ENCODE data around the gene FBXO31. TPM values are rescaled to one million over a fixed set of nuclear protein-coding genes. Genes with fewer than 3 reads are reported as not detected.

The FBXO31 gene
- 6.9 TPM for polyA plus RNA-seq (2013)

- POLR2A ChIA-PET = interaction anchor here (1.0 to 2.3 kb wide), 3 partner anchors 9 to 66 kb away, joined by 3 to 7 read pairs (median 3); partner anchors contain the start of gene MAP1LC3B
- WGBS (ENCODE audit: insufficient coverage) = under 1% methylated on average over 64 of the region's 92 CpGs
- CTCF ChIA-PET = interaction anchor here (1.5 to 2.0 kb wide), 2 partner anchors 10 to 60 kb away, joined by 5 to 9 read pairs; no protein-coding TSS in a partner anchor
- Histone ChIP-seq H3K27me3 (replicated peaks in 2 of 5; ENCODE audit: control insufficient read depth in 4 of 5, insufficient read depth in 5 of 5, low read length in 4 of 5) (no peaks in the 10 kb centered on the region), H3K9me3 (ENCODE audit: control extremely low read depth in 1 of 5, control insufficient read depth in 4 of 5, insufficient read depth in 2 of 5, low read depth in 1 of 5, low read length in 4 of 5) (no peaks in the 10 kb centered on the region), H3K27ac (ENCODE audit: insufficient read depth in 1 of 2, low read depth in 1 of 2, low read length in 2 of 2, poor library complexity in 1 of 2, severe bottlenecking in 2 of 2) (peak within 1 kb of the TSS in 1 of 2 experiments; percentile 25), H3K36me3 (ENCODE audit: control insufficient read depth in 4 of 4, insufficient read depth in 4 of 4, low read length in 3 of 4) (no peaks in the 10 kb centered on the region), H3K4me1 (ENCODE audit: control extremely low read depth in 1 of 4, control insufficient read depth in 4 of 4, insufficient read depth in 4 of 4, low read length in 3 of 4) (peaks cover 14 to 43% (median 29%) of the 10 kb centered on the region in 4 experiments), H3K4me3 (ENCODE audit: control insufficient read depth in 1 of 7, extremely low read depth in 1 of 7, insufficient read depth in 4 of 7, low read depth in 2 of 7, low read length in 6 of 7) (peak within 1 kb of the TSS; percentile 54 to 87 (median 79))
- DNase-seq = peak; percentile 87 to 94 (median 94)
Measured at GRCh38 chr16:87383505-87384161, at the start of gene FBXO31. FBXO31 (minus strand) TSS chr16:87383776; CDS start chr16:87383744, 32 bp downstream.

- peaks cover 4 to 30% (median 24%) of the 10 kb centered on the region in 4 experiments for H3K4me1 ChIP-seq (ENCODE audit: control extremely low read depth in 1 of 4, control insufficient read depth in 4 of 4, insufficient read depth in 4 of 4, low read length in 3 of 4)
- CTCF ChIA-PET = interaction anchor here (1.0 to 1.4 kb wide), 2 partner anchors 17 to 21 kb away, joined by 3 to 4 read pairs; no protein-coding TSS in a partner anchor
- peaks cover 7 to 16% (median 12%) of the 10 kb centered on the region in 4 experiments for H3K36me3 ChIP-seq (ENCODE audit: control insufficient read depth in 4 of 4, insufficient read depth in 4 of 4, low read length in 3 of 4)
- no peaks in the 10 kb centered on the region for H3K9me3 ChIP-seq (ENCODE audit: control extremely low read depth in 1 of 5, control insufficient read depth in 4 of 5, insufficient read depth in 2 of 5, low read depth in 1 of 5, low read length in 4 of 5)
- H3K4me3 ChIP-seq (ENCODE audit: control insufficient read depth in 1 of 7, extremely low read depth in 1 of 7, insufficient read depth in 4 of 7, low read depth in 2 of 7, low read length in 6 of 7) = no peak overlapping the region
- no peak overlapping the region for H3K27ac ChIP-seq (ENCODE audit: insufficient read depth in 1 of 2, low read depth in 1 of 2, low read length in 2 of 2, poor library complexity in 1 of 2, severe bottlenecking in 2 of 2)
- POLR2A ChIA-PET = no interaction called here
- no peaks in the 10 kb centered on the region for H3K27me3 ChIP-seq (replicated peaks in 2 of 5; ENCODE audit: control insufficient read depth in 4 of 5, insufficient read depth in 5 of 5, low read length in 4 of 5)
- WGBS (ENCODE audit: insufficient coverage) = over 99% methylated on average over 11 of the region's 15 CpGs
- no peak for DNase-seq
Measured at GRCh38 chr16:87432330-87432915, 48.8 kb upstream of the FBXO31 start.

DNA sequence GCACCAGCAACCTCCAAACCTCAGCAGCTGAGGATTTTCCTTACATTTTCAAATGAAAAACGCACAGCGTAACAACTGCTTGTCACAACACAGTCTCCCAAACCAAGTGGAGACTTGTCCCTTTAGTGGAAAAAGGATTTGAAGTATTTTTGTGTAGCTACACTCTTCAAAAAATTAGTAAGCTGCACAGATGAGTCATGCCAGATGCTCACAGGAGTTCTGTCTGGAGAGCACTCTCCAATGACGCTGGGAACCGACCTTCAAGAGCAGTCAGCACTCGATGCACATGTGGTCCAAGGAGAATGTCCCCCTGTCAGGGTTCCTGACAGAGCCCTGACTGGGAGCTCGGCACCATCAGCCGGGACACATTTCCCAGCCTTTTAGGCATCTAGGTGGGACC is 48.4 kb upstream of the FBXO31 start:
- ChIA-PET CTCF (interaction anchor here (1.0 kb wide), 1 partner anchor 22 kb away, joined by 3 read pairs; no protein-coding TSS in a partner anchor), POLR2A (no interaction called here)
- Histone ChIP-seq H3K27ac (ENCODE audit: insufficient read depth in 1 of 2, low read depth in 1 of 2, low read length in 2 of 2, poor library complexity in 1 of 2, severe bottlenecking in 2 of 2) (no peak overlapping the region), H3K4me1 (ENCODE audit: control extremely low read depth in 1 of 4, control insufficient read depth in 4 of 4, insufficient read depth in 4 of 4, low read length in 3 of 4) (peaks cover 4 to 30% (median 24%) of the 10 kb centered on the region in 4 experiments), H3K27me3 (replicated peaks in 2 of 5; ENCODE audit: control insufficient read depth in 4 of 5, insufficient read depth in 5 of 5, low read length in 4 of 5) (no peaks in the 10 kb centered on the region), H3K4me3 (ENCODE audit: control insufficient read depth in 1 of 7, extremely low read depth in 1 of 7, insufficient read depth in 4 of 7, low read depth in 2 of 7, low read length in 6 of 7) (no peak overlapping the region), H3K9me3 (ENCODE audit: control extremely low read depth in 1 of 5, control insufficient read depth in 4 of 5, insufficient read depth in 2 of 5, low read depth in 1 of 5, low read length in 4 of 5) (no peaks in the 10 kb centered on the region), H3K36me3 (ENCODE audit: control insufficient read depth in 4 of 4, insufficient read depth in 4 of 4, low read length in 3 of 4) (peaks cover 7 to 16% (median 12%) of the 10 kb centered on the region in 4 experiments)
- DNase-seq = no peak
- 100% methylated on average over 5 of the region's 7 CpGs for WGBS (ENCODE audit: insufficient coverage)

DNA sequence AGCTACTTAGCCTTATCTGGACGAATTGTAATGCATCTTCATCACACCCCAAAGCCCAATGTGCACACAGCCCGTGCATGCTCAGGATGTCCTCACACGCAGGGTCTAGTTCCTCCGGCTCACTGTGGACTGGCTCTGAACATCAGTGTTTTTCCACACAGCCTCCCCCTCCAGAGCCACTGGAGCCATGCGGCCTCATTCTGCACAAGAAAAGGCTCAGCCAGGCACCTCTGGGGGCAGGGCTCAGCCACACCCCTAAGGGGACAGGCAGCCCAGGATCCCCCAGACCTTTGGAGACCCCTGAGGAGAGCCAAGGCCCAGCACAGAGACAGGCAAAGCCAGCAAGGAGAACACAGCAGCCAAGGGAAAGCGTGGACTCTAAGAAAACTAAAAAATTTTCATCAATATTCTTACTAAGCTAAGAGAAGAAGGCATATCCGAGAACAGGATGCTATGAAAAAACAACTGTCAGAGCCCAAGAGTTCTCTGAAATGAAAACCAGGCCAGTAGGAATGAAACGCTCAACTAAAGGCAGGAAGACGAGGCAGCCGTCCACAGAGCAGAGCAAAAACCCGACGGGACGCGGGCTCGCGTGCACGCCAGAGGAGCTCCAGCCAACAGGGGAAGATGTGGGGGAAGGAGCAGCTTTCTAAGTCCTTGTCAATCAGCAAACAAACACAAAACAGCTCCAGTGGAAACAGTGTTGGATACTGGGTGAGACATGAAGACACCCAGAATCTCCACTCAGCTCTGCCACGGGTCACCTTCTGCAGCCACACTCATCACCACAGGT is 43.0 kb upstream of the FBXO31 start:
- H3K36me3 ChIP-seq (ENCODE audit: control insufficient read depth in 4 of 4, insufficient read depth in 4 of 4, low read length in 3 of 4) = peaks cover 7 to 33% (median 19%) of the 10 kb centered on the region in 4 experiments
- POLR2A ChIA-PET = no interaction called here
- WGBS (ENCODE audit: insufficient coverage) = 98% methylated on average over 10 of the region's 18 CpGs
- H3K27me3 ChIP-seq (replicated peaks in 2 of 5; ENCODE audit: control insufficient read depth in 4 of 5, insufficient read depth in 5 of 5, low read length in 4 of 5) = no peaks in the 10 kb centered on the region
- no peak overlapping the region for H3K27ac ChIP-seq (ENCODE audit: insufficient read depth in 1 of 2, low read depth in 1 of 2, low read length in 2 of 2, poor library complexity in 1 of 2, severe bottlenecking in 2 of 2)
- H3K4me3 ChIP-seq (ENCODE audit: control insufficient read depth in 1 of 7, extremely low read depth in 1 of 7, insufficient read depth in 4 of 7, low read depth in 2 of 7, low read length in 6 of 7) = no peak overlapping the region
- CTCF ChIA-PET = interaction anchor here (3.0 kb wide), 1 partner anchor 9 kb away, joined by 18 read pairs; no protein-coding TSS in a partner anchor
- H3K9me3 ChIP-seq (ENCODE audit: control extremely low read depth in 1 of 5, control insufficient read depth in 4 of 5, insufficient read depth in 2 of 5, low read depth in 1 of 5, low read length in 4 of 5) = no peaks in the 10 kb centered on the region
- DNase-seq = no peak
- H3K4me1 ChIP-seq (ENCODE audit: control extremely low read depth in 1 of 4, control insufficient read depth in 4 of 4, insufficient read depth in 4 of 4, low read length in 3 of 4) = peaks cover 3 to 12% (median 7%) of the 10 kb centered on the region in 4 experiments

DNA sequence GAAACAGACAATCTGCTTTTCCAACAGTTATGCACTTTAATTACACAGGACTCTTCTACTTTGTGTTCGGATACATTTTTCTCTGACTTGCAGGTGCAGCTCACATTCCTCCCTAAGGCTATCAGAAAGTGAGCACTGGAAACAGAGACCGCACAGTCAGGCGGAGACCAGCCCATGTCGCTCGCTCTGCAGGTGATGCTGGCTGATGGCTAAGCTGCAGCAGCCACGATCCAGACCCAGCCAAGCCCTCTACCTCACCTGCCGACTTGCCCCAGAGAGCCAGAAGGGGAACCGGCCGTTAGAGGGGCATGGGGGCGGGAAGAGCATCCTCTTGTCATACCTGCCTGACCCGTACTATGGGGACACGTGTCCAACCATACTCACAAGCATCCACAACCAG is 42.4 kb upstream of the FBXO31 start:
- Histone ChIP-seq H3K36me3 (ENCODE audit: control insufficient read depth in 4 of 4, insufficient read depth in 4 of 4, low read length in 3 of 4) (peaks cover 4 to 34% (median 21%) of the 10 kb centered on the region in 4 experiments), H3K4me3 (ENCODE audit: control insufficient read depth in 1 of 7, extremely low read depth in 1 of 7, insufficient read depth in 4 of 7, low read depth in 2 of 7, low read length in 6 of 7) (no peak overlapping the region), H3K27ac (ENCODE audit: insufficient read depth in 1 of 2, low read depth in 1 of 2, low read length in 2 of 2, poor library complexity in 1 of 2, severe bottlenecking in 2 of 2) (no peak overlapping the region), H3K4me1 (ENCODE audit: control extremely low read depth in 1 of 4, control insufficient read depth in 4 of 4, insufficient read depth in 4 of 4, low read length in 3 of 4) (peaks cover 3 to 12% (median 7%) of the 10 kb centered on the region in 4 experiments), H3K9me3 (ENCODE audit: control extremely low read depth in 1 of 5, control insufficient read depth in 4 of 5, insufficient read depth in 2 of 5, low read depth in 1 of 5, low read length in 4 of 5) (no peaks in the 10 kb centered on the region), H3K27me3 (replicated peaks in 2 of 5; ENCODE audit: control insufficient read depth in 4 of 5, insufficient read depth in 5 of 5, low read length in 4 of 5) (no peaks in the 10 kb centered on the region)
- WGBS (ENCODE audit: insufficient coverage) = 95% methylated on average over 6 of the region's 12 CpGs
- no peak for DNase-seq
- CTCF ChIA-PET = interaction anchor here (3.0 kb wide), 1 partner anchor 9 kb away, joined by 18 read pairs; no protein-coding TSS in a partner anchor
- POLR2A ChIA-PET = no interaction called here

GRCh38 chr16:87424266-87424665 is 40.7 kb upstream of the FBXO31 start:
- 96% methylated on average over 9 of the region's 12 CpGs for WGBS (ENCODE audit: insufficient coverage)
- no peak overlapping the region for H3K27ac ChIP-seq (ENCODE audit: insufficient read depth in 1 of 2, low read depth in 1 of 2, low read length in 2 of 2, poor library complexity in 1 of 2, severe bottlenecking in 2 of 2)
- peaks cover 3 to 11% (median 6%) of the 10 kb centered on the region in 4 experiments for H3K4me1 ChIP-seq (ENCODE audit: control extremely low read depth in 1 of 4, control insufficient read depth in 4 of 4, insufficient read depth in 4 of 4, low read length in 3 of 4)
- CTCF ChIA-PET = interaction anchor here (0.8 to 2.2 kb wide), 3 partner anchors 9 to 212 kb away, joined by 3 to 4 read pairs (median 3); no protein-coding TSS in a partner anchor
- no peak for DNase-seq
- no peaks in the 10 kb centered on the region for H3K9me3 ChIP-seq (ENCODE audit: control extremely low read depth in 1 of 5, control insufficient read depth in 4 of 5, insufficient read depth in 2 of 5, low read depth in 1 of 5, low read length in 4 of 5)
- POLR2A ChIA-PET = no interaction called here
- H3K27me3 ChIP-seq (replicated peaks in 2 of 5; ENCODE audit: control insufficient read depth in 4 of 5, insufficient read depth in 5 of 5, low read length in 4 of 5) = no peaks in the 10 kb centered on the region
- no peak overlapping the region for H3K4me3 ChIP-seq (ENCODE audit: control insufficient read depth in 1 of 7, extremely low read depth in 1 of 7, insufficient read depth in 4 of 7, low read depth in 2 of 7, low read length in 6 of 7)
- peaks cover 4 to 40% (median 23%) of the 10 kb centered on the region in 4 experiments for H3K36me3 ChIP-seq (ENCODE audit: control insufficient read depth in 4 of 4, insufficient read depth in 4 of 4, low read length in 3 of 4)

All from common myeloid progenitor, CD34-positive (primary cell).